ENCODE measurements around the gene RHEB. TPM values are rescaled to one million over a fixed set of nuclear protein-coding genes. Genes with fewer than 3 reads are reported as not detected.

RHEB gene
- total and polyA plus RNA-seq, 2 donors (not counting 1 experiment from before 2014, with no cell fraction given) = 9.3 to 40.3 TPM

- Histone ChIP-seq H3K4me3 (ENCODE audit: control extremely low read depth in 1 of 5, extremely low read depth in 1 of 5, insufficient read depth in 1 of 5, low read depth in 2 of 5, low read length in 4 of 5) (no peak overlapping the region), H3K36me3 (replicated peaks in 1 of 2; ENCODE audit: control extremely low read depth in 1 of 2, control insufficient read depth in 1 of 2, extremely low read depth in 1 of 2, insufficient read depth in 2 of 2, low read length in 1 of 2) (no peaks in the 10 kb centered on the region), H3K4me1 (ENCODE audit: control insufficient read depth in 2 of 2, insufficient read depth in 2 of 2, low read length in 2 of 2) (no peaks in the 10 kb centered on the region), H4K20me1 (ENCODE audit: control insufficient read depth, insufficient read depth, low read length, poor library complexity, severe bottlenecking) (no peaks in the 10 kb centered on the region), H3K9me3 (ENCODE audit: control extremely low read depth in 1 of 3, control insufficient read depth in 2 of 3, insufficient read depth in 1 of 3, low read length in 2 of 3) (no peaks in the 10 kb centered on the region), H2AFZ (ENCODE audit: insufficient read depth, low read depth, low read length, poor library complexity, severe bottlenecking) (no peak overlapping the region), H3K27ac (ENCODE audit: low read length in 2 of 2) (no peak overlapping the region), H3K4me2 (replicated peaks; ENCODE audit: low read depth, low read length, poor library complexity, severe bottlenecking) (no peak overlapping the region), H3K27me3 (replicated peaks in 1 of 4; ENCODE audit: control extremely low read depth in 1 of 4, control insufficient read depth in 3 of 4, insufficient read depth in 4 of 4, low read length in 3 of 4) (peaks cover 0 to 33% (median 11%) of the 10 kb centered on the region in 4 experiments), H3K9ac (ENCODE audit: low read length) (no peak overlapping the region), H3K79me2 (ENCODE audit: control insufficient read depth, insufficient read depth, low read length) (no peaks in the 10 kb centered on the region)
- ChIA-PET POLR2A (no interaction called here), CTCF (interaction anchor here (3.4 kb wide), 1 partner anchor 10 kb away, joined by 16 read pairs; no protein-coding TSS in a partner anchor)
- ATAC-seq (ENCODE audit: low read depth) = no peak
- 89% methylated on average over 15 of the region's 17 CpGs for WGBS (ENCODE audit: insufficient coverage)
- TF ChIP-seq EZH2 (IDR thresholded peaks at IDR 0.05; ENCODE audit: borderline replicate concordance, insufficient read depth, low read depth, low read length, poor library complexity, severe bottlenecking) = no peak
- TF ChIP-seq, protein P1, sequence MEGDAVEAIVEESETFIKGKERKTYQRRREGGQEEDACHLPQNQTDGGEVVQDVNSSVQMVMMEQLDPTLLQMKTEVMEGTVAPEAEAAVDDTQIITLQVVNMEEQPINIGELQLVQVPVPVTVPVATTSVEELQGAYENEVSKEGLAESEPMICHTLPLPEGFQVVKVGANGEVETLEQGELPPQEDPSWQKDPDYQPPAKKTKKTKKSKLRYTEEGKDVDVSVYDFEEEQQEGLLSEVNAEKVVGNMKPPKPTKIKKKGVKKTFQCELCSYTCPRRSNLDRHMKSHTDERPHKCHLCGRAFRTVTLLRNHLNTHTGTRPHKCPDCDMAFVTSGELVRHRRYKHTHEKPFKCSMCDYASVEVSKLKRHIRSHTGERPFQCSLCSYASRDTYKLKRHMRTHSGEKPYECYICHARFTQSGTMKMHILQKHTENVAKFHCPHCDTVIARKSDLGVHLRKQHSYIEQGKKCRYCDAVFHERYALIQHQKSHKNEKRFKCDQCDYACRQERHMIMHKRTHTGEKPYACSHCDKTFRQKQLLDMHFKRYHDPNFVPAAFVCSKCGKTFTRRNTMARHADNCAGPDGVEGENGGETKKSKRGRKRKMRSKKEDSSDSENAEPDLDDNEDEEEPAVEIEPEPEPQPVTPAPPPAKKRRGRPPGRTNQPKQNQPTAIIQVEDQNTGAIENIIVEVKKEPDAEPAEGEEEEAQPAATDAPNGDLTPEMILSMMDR (IDR thresholded peaks at IDR 0.05) = no peak
- Mint-ChIP-seq H3K4me3 (no peak overlapping the region), H3K4me1 (peaks cover 5% of the 10 kb centered on the region), H3K27ac (no peak overlapping the region), H3K9me3 (ENCODE audit: insufficient read depth) (no peaks in the 10 kb centered on the region), H3K27me3 (peaks cover 38% of the 10 kb centered on the region)
- intact Hi-C loops (cut with micrococcal nuclease) = no loop called here
- DNase-seq = no peak
Measured at GRCh38 chr7:151438864-151439601, 80.7 kb downstream of the RHEB start.

DNA sequence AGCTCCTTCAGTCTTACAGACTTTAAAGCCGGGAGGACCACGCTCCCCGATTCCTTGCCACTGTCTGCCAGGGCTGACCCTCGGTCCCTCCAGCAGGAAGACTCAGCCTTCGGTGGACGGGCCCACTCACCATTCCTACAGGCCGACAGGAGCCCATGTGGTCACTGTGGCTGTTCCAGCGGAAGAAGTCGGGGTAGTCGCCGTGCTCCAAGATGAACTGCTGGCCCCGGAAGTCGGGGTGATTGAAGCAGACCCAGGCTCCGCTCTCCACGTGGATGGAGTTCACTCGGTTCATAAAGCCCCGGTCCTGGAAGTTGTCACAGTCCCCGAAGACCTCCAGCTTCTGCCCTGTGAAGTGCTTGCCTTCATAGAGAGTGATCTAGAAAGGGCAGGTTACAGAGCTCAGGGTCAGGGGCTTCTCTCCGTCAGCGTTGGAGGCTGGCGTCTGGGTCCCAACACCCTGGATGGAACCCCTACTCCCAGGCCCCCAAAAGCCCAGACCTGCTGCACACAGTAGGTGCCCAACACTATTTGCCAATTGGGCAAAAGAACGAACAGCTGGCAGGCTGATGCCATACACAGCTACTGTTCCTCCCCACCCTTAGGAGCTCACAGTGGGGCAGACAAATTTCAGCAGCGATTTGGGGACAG, 81.7 kb downstream of the RHEB start:
- 93% methylated on average over 22 of the region's 23 CpGs for WGBS (ENCODE audit: insufficient coverage)
- Histone ChIP-seq H4K20me1 (ENCODE audit: control insufficient read depth, insufficient read depth, low read length, poor library complexity, severe bottlenecking) (no peaks in the 10 kb centered on the region), H2AFZ (ENCODE audit: insufficient read depth, low read depth, low read length, poor library complexity, severe bottlenecking) (no peak overlapping the region), H3K27ac (ENCODE audit: low read length in 2 of 2) (no peak overlapping the region), H3K27me3 (replicated peaks in 1 of 4; ENCODE audit: control extremely low read depth in 1 of 4, control insufficient read depth in 3 of 4, insufficient read depth in 4 of 4, low read length in 3 of 4) (peaks cover 0 to 33% (median 11%) of the 10 kb centered on the region in 4 experiments), H3K4me1 (ENCODE audit: control insufficient read depth in 2 of 2, insufficient read depth in 2 of 2, low read length in 2 of 2) (peaks cover 3% of the 10 kb centered on the region in 2 donors), H3K4me2 (replicated peaks; ENCODE audit: low read depth, low read length, poor library complexity, severe bottlenecking) (no peak overlapping the region), H3K9me3 (ENCODE audit: control extremely low read depth in 1 of 3, control insufficient read depth in 2 of 3, insufficient read depth in 1 of 3, low read length in 2 of 3) (peaks cover 0 to under 1% (median 0%) of the 10 kb centered on the region in 3 donors), H3K36me3 (replicated peaks in 1 of 2; ENCODE audit: control extremely low read depth in 1 of 2, control insufficient read depth in 1 of 2, extremely low read depth in 1 of 2, insufficient read depth in 2 of 2, low read length in 1 of 2) (no peaks in the 10 kb centered on the region), H3K4me3 (ENCODE audit: control extremely low read depth in 1 of 5, extremely low read depth in 1 of 5, insufficient read depth in 1 of 5, low read depth in 2 of 5, low read length in 4 of 5) (no peak overlapping the region), H3K79me2 (ENCODE audit: control insufficient read depth, insufficient read depth, low read length) (no peaks in the 10 kb centered on the region), H3K9ac (ENCODE audit: low read length) (no peak overlapping the region)
- H3K9me3 Mint-ChIP-seq (ENCODE audit: insufficient read depth) = no peaks in the 10 kb centered on the region
- peaks cover 5% of the 10 kb centered on the region for H3K4me1 Mint-ChIP-seq
- no peak for TF ChIP-seq EZH2 (IDR thresholded peaks at IDR 0.05; ENCODE audit: borderline replicate concordance, insufficient read depth, low read depth, low read length, poor library complexity, severe bottlenecking)
- TF ChIP-seq, protein P1 (IDR thresholded peaks at IDR 0.05) = no peak
- POLR2A ChIA-PET = no interaction called here
- ATAC-seq (ENCODE audit: low read depth) (no peak), DNase-seq (no peak)
- no peak overlapping the region for H3K4me3 Mint-ChIP-seq
- no peak overlapping the region for H3K27ac Mint-ChIP-seq
- CTCF ChIA-PET = interaction anchor here (3.4 kb wide), 1 partner anchor 11 kb away, joined by 16 read pairs; no protein-coding TSS in a partner anchor
- intact Hi-C loops (cut with micrococcal nuclease) = no loop called here
- H3K27me3 Mint-ChIP-seq = peaks cover 35% of the 10 kb centered on the region
